Kidney epithelial cell (primary cell): ENCODE data around the gene CCM2. TPM values are rescaled to one million over a fixed set of nuclear protein-coding genes. Genes with fewer than 3 reads are reported as not detected.

Experiments
- DNase-seq: peaks from one replicate; pipeline ENCODE4 v3.0.0-alpha.2; 2010; ENCODE audit warnings: low read depth
- H3K27me3 ChIP-seq: 2 replicates; pipeline ENCODE4 v1.6.0; 2011; ENCODE audit warnings: low read length; ENCODE audit not compliant: control insufficient read depth, insufficient read depth
- H3K36me3 ChIP-seq: 2 replicates; pipeline ENCODE4 v1.5.1; 2011; ENCODE audit warnings: low read length; ENCODE audit not compliant: control insufficient read depth, insufficient read depth
- H3K4me3 ChIP-seq: 2 replicates; pipeline ENCODE4 v1.5.1; 2011; ENCODE audit warnings: low read depth, mild to moderate bottlenecking, control low read depth, low read length
- total RNA-seq: library from RNA; depleted of rRNA; stranded (reverse); fragments of >200 nt; gene quantifications from 2 replicates; pipeline ENCODE4 v1.2.3, GENCODE V29; 2015
- TF ChIP-seq, protein P1 (sequence below): IDR thresholded peaks from 2 replicates; pipeline ENCODE4 v1.5.1; 2011; ENCODE audit warnings: mild to moderate bottlenecking, moderate library complexity, low read length, control low read depth, inconsistent platforms; ENCODE audit not compliant: insufficient read depth, poor library complexity, severe bottlenecking

The CCM2 gene
- total RNA-seq, 1 donor from 2014 or later: 60.2 TPM

- TF ChIP-seq, protein P1, sequence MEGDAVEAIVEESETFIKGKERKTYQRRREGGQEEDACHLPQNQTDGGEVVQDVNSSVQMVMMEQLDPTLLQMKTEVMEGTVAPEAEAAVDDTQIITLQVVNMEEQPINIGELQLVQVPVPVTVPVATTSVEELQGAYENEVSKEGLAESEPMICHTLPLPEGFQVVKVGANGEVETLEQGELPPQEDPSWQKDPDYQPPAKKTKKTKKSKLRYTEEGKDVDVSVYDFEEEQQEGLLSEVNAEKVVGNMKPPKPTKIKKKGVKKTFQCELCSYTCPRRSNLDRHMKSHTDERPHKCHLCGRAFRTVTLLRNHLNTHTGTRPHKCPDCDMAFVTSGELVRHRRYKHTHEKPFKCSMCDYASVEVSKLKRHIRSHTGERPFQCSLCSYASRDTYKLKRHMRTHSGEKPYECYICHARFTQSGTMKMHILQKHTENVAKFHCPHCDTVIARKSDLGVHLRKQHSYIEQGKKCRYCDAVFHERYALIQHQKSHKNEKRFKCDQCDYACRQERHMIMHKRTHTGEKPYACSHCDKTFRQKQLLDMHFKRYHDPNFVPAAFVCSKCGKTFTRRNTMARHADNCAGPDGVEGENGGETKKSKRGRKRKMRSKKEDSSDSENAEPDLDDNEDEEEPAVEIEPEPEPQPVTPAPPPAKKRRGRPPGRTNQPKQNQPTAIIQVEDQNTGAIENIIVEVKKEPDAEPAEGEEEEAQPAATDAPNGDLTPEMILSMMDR: no peak
- no peak overlapping the region for H3K4me3 ChIP-seq
- DNase-seq: no peak
- no peaks in the 10 kb centered on the region for H3K36me3 ChIP-seq
- peaks cover 13% of the 10 kb centered on the region for H3K27me3 ChIP-seq
These were observed 40.5 kb upstream of the CCM2 start for GRCh38 chr7:44959433-44959951.

- no peak for DNase-seq
- Histone ChIP-seq H3K27me3 (peaks cover 13% of the 10 kb centered on the region), H3K4me3 (no peak overlapping the region), H3K36me3 (no peaks in the 10 kb centered on the region)
- TF ChIP-seq, protein P1: no peak
These were observed 39.9 kb upstream of the CCM2 start for GRCh38 chr7:44960011-44960580.

GRCh38 chr7:44961844-44962482 lies 38.0 kb upstream of the CCM2 start:
- no peak overlapping the region for H3K4me3 ChIP-seq
- DNase-seq: no peak

GRCh38 chr7:44962483-44963251 lies 37.3 kb upstream of the CCM2 start:
- Histone ChIP-seq H3K36me3 (no peaks in the 10 kb centered on the region), H3K27me3 (peaks cover 13% of the 10 kb centered on the region), H3K4me3 (peak overlapping the region; percentile 28)
- DNase-seq: no peak
- TF ChIP-seq, protein P1: no peak

More at GRCh38 chr7:44961844-44962482, 38.0 kb upstream of the CCM2 start:
- Histone ChIP-seq H3K27me3 (peaks cover 13% of the 10 kb centered on the region), H3K36me3 (no peaks in the 10 kb centered on the region)
- TF ChIP-seq, protein P1: no peak

- TF ChIP-seq, protein P1: no peak
- Histone ChIP-seq H3K4me3 (no peak overlapping the region), H3K36me3 (no peaks in the 10 kb centered on the region), H3K27me3 (peaks cover 13% of the 10 kb centered on the region)
- DNase-seq: no peak
These were observed 36.4 kb upstream of the CCM2 start for GRCh38 chr7:44963364-44964290.
